H1 (cell line): ENCODE data around the gene C14orf132. TPM values are rescaled to one million over a fixed set of nuclear protein-coding genes. Genes with fewer than 3 reads are reported as not detected.

ENCODE experiments used
- CTCF ChIA-PET: fragments of 300-600 bp; sonication (Branson Sonifier 250); formaldehyde crosslinking; loops from one replicate; lab custom pipeline; 2021; ENCODE audit not compliant: partially characterized antibody; lab: Charles Lee
- POLR2A ChIA-PET: fragments of 300-600 bp; sonication (Branson Sonifier 250); formaldehyde crosslinking; loops from one replicate; lab custom pipeline; 2021; ENCODE audit warnings: inconsistent platforms; ENCODE audit not compliant: partially characterized antibody; lab: Charles Lee
- DNase-seq, 2 experiments: peaks; one replicate each; pipeline versions ENCODE4 v3.0.0 to v3.0.0-alpha.2; 2010 to 2022; ENCODE audit warnings: low spot score in 2 of 2, low read depth in 1 of 2, mixed read lengths in 1 of 2
- FAIRE-seq: peaks from 2 replicates; lab custom pipeline; 2011; peaks lifted over from hg19 to GRCh38; lab: Jason Lieb, UNC
- H2AFZ ChIP-seq: 2 replicates; pipeline ENCODE4 v1.8.1; 2012; ENCODE audit warnings: low read length, inconsistent platforms
- H2AK5ac ChIP-seq: 2 replicates; pipeline ENCODE4 v1.6.1; 2013; ENCODE audit warnings: low read depth, low read length
- H2BK120ac ChIP-seq: replicated peaks from 2 replicates; pipeline ENCODE3; 2013; ENCODE audit warnings: low read depth, low read length, inconsistent platforms
- H2BK12ac ChIP-seq: 2 replicates; pipeline ENCODE4 v1.6.1; 2013; ENCODE audit warnings: low read depth, low read length
- H2BK15ac ChIP-seq: 2 replicates; pipeline ENCODE4 v1.6.1; 2013; ENCODE audit warnings: low read length
- H2BK20ac ChIP-seq: 2 replicates; pipeline ENCODE4 v1.6.1; 2013; ENCODE audit warnings: low read length
- H2BK5ac ChIP-seq: 2 replicates; pipeline ENCODE4 v1.6.1; 2013; ENCODE audit warnings: low read depth, low read length
- H3K14ac ChIP-seq: 2 replicates; pipeline ENCODE4 v1.6.1; 2013; ENCODE audit warnings: inconsistent platforms; ENCODE audit not compliant: insufficient read length
- H3K18ac ChIP-seq: 2 replicates; pipeline ENCODE4 v1.6.1; 2013; ENCODE audit warnings: low read length; ENCODE audit errors: extremely low read depth
- H3K23ac ChIP-seq: 2 replicates; pipeline ENCODE4 v1.6.1; 2013; ENCODE audit warnings: inconsistent platforms; ENCODE audit not compliant: insufficient read length
- H3K23me2 ChIP-seq: 2 replicates; pipeline ENCODE4 v1.6.1; 2013; ENCODE audit warnings: low read depth, low read length
- H3K27ac ChIP-seq: 2 replicates; pipeline ENCODE4 v1.6.1; 2011; ENCODE audit warnings: low read depth, low read length, inconsistent platforms
- H3K27me3 ChIP-seq, 4 experiments: replicated peaks in 1 of 4; 1 replicate in 1 of 4; 2 replicates in 3 of 4; pipeline versions ENCODE4 v1.6.1 to v1.8.1; 2011 to 2013; ENCODE audit warnings: low read length in 3 of 4, mild to moderate bottlenecking in 3 of 4, inconsistent platforms in 2 of 4, mixed read lengths in 2 of 4, moderate library complexity in 1 of 4; ENCODE audit not compliant: control insufficient read depth in 3 of 4, insufficient read depth in 3 of 4; ENCODE audit errors: extremely low read depth in 1 of 4
- H3K36me3 ChIP-seq, 4 experiments: 2 replicates each; pipeline versions ENCODE4 v1.6.1 to v1.8.1; 2011 to 2013; ENCODE audit warnings: mild to moderate bottlenecking in 4 of 4, low read length in 3 of 4, moderate library complexity in 2 of 4, control low read depth in 1 of 4, inconsistent platforms in 1 of 4; ENCODE audit not compliant: insufficient read depth in 4 of 4, control insufficient read depth in 2 of 4
- H3K4ac ChIP-seq: replicated peaks from 2 replicates; pipeline ENCODE3; 2013; ENCODE audit warnings: low read length, low read depth, mixed read lengths, inconsistent platforms; ENCODE audit not compliant: insufficient read length
- H3K4me1 ChIP-seq, 4 experiments: replicated peaks in 1 of 4; 1 replicate in 1 of 4; 2 replicates in 3 of 4; pipeline versions ENCODE4 v1.6.1 to v1.8.1; 2011 to 2013; ENCODE audit warnings: low read length in 3 of 4, inconsistent platforms in 2 of 4, mixed read lengths in 1 of 4; ENCODE audit not compliant: insufficient read depth in 4 of 4, control insufficient read depth in 3 of 4
- H3K4me2 ChIP-seq, 2 experiments: 2 replicates each; pipeline versions ENCODE4 v1.6.1 to v1.8.1; 2011 to 2013; ENCODE audit warnings: low read depth in 2 of 2, low read length in 2 of 2, control low read depth in 1 of 2, inconsistent platforms in 1 of 2, mild to moderate bottlenecking in 1 of 2; ENCODE audit not compliant: insufficient read depth in 1 of 2
- H3K4me3 ChIP-seq, 4 experiments: fragments of 200-600, 300-600 bp in 1 of 4; sonication (generic), shearing (Covaris generic), sonication (Bioruptor Twin) in 1 of 4; 2 replicates each; pipeline versions ENCODE4 v1.5.1 to v1.8.1; 2011 to 2016; ENCODE audit warnings: low read length in 4 of 4, low read depth in 3 of 4, control low read depth in 2 of 4, inconsistent platforms in 2 of 4, mild to moderate bottlenecking in 2 of 4, mixed read lengths in 1 of 4, moderate library complexity in 1 of 4; ENCODE audit not compliant: insufficient read depth in 2 of 4; ENCODE audit errors: extremely low read depth in 1 of 4
- H3K56ac ChIP-seq: replicated peaks from 2 replicates; pipeline ENCODE3; 2013; ENCODE audit warnings: low read depth, mild to moderate bottlenecking, mixed read lengths, low read length, inconsistent platforms; ENCODE audit not compliant: insufficient read length
- H3K79me1 ChIP-seq: 2 replicates; pipeline ENCODE4 v1.6.1; 2013; ENCODE audit warnings: low read depth, low read length, control low read depth
- H3K79me2 ChIP-seq, 2 experiments: 2 replicates each; pipeline versions ENCODE4 v1.6.1 to v1.8.1; 2012 to 2013; ENCODE audit warnings: low read length in 2 of 2, mild to moderate bottlenecking in 2 of 2, inconsistent platforms in 1 of 2; ENCODE audit not compliant: insufficient read depth in 2 of 2, control insufficient read depth in 1 of 2
- H3K9ac ChIP-seq, 4 experiments: replicated peaks in 1 of 4; 1 replicate in 1 of 4; 2 replicates in 3 of 4; pipeline versions ENCODE4 v1.6.1 to v1.8.1; 2011 to 2013; ENCODE audit warnings: low read depth in 3 of 4, low read length in 3 of 4, control low read depth in 2 of 4, mild to moderate bottlenecking in 2 of 4, moderate library complexity in 2 of 4, inconsistent platforms in 1 of 4; ENCODE audit errors: extremely low read depth in 1 of 4
- H3K9me3 ChIP-seq, 2 experiments: 2 replicates each; pipeline versions ENCODE4 v1.6.1 to v1.8.1; 2012 to 2013; ENCODE audit warnings: mild to moderate bottlenecking in 2 of 2, moderate library complexity in 2 of 2, control low read depth in 1 of 2, inconsistent platforms in 1 of 2, low read depth in 1 of 2, low read length in 1 of 2, mixed read lengths in 1 of 2; ENCODE audit not compliant: insufficient read depth in 2 of 2
- H4K20me1 ChIP-seq, 2 experiments: replicated peaks in 1 of 2; 2 replicates each; pipeline versions ENCODE3 to v1.8.1; 2011 to 2013; ENCODE audit warnings: inconsistent platforms in 2 of 2, low read length in 2 of 2, mild to moderate bottlenecking in 1 of 2; ENCODE audit not compliant: insufficient read depth in 2 of 2, control insufficient read depth in 1 of 2
- H4K5ac ChIP-seq: 2 replicates; pipeline ENCODE4 v1.6.1; 2013; ENCODE audit warnings: low read length, low read depth, mixed read lengths, inconsistent platforms; ENCODE audit not compliant: insufficient read length
- H4K8ac ChIP-seq: 2 replicates; pipeline ENCODE4 v1.8.0; 2013; ENCODE audit warnings: mild to moderate bottlenecking, moderate library complexity, low read length, inconsistent platforms; ENCODE audit not compliant: insufficient read depth; ENCODE audit errors: extremely low read depth
- H4K91ac ChIP-seq: replicated peaks from 2 replicates; pipeline ENCODE3; 2013; ENCODE audit warnings: low read length, mixed read lengths, inconsistent platforms; ENCODE audit not compliant: insufficient read length
- BRCA1 ChIP-seq: IDR thresholded peaks from 2 replicates; pipeline ENCODE4 v1.6.1; 2012; ENCODE audit warnings: low read depth, low read length, improper control_type of control experiment
- CTBP2 ChIP-seq: IDR thresholded peaks from 2 replicates; pipeline ENCODE4 v1.7.0; 2011; ENCODE audit warnings: borderline replicate concordance, mild to moderate bottlenecking, moderate library complexity, mixed read lengths, low read length; ENCODE audit not compliant: insufficient read depth, insufficient read length
- FOSL1 ChIP-seq: IDR thresholded peaks from 2 replicates; pipeline ENCODE4 v1.6.1; 2011; ENCODE audit warnings: mild to moderate bottlenecking, low read depth, low read length, moderate library complexity; ENCODE audit not compliant: insufficient read depth
- RXRA ChIP-seq: IDR thresholded peaks from 2 replicates; pipeline ENCODE4 v1.6.1; 2011; ENCODE audit warnings: low read depth, mild to moderate bottlenecking, low read length, moderate library complexity; ENCODE audit not compliant: insufficient read depth
- TEAD4 ChIP-seq: IDR thresholded peaks from 2 replicates; pipeline ENCODE4 v1.6.1; 2012; ENCODE audit warnings: low read depth, low read length, inconsistent platforms, mixed read lengths
- WGBS, 2 experiments: shearing (Covaris generic) in 1 of 2; methylation state at CpG; one replicate each; pipeline versions ENCODE4 v1.1.6 to v1.1.7; 2013 to 2015; ENCODE audit warnings: low lambda C conversion rate in 2 of 2, mixed read lengths in 2 of 2, inconsistent platforms in 1 of 2, low coverage in 1 of 2, missing lambda C conversion rate in 1 of 2; ENCODE audit not compliant: insufficient replicate concordance in 2 of 2, insufficient coverage in 1 of 2, insufficient read length in 1 of 2; ENCODE audit errors: extremely low coverage in 1 of 2, missing lambda C conversion rate in 1 of 2; 5-methylcytosine and 5-hydroxymethylcytosine counted together
- polyA plus RNA-seq, 7 experiments: library from polyadenylated mRNA; depleted of rRNA in 3 of 7; stranded (reverse) in 5 of 7; unstranded in 2 of 7; fragments of >200 nt in 5 of 7; fragments of 200-250 nt in 2 of 7; gene quantifications; 1 replicate in 5 of 7; 2 replicates in 1 of 7; 4 replicates in 1 of 7; pipeline versions ENCODE4 v1.2.1 to v1.2.3, GENCODE V29; 2011 to 2013; ENCODE audit warnings: missing spikeins in 2 of 7, mixed read lengths in 2 of 7
- total RNA-seq: library from RNA; stranded (reverse); fragmentation: NEBNext Ultra II Directional; extraction: Animal tissue kit (Norgen Biotek cat#: 25700); gene quantifications from 2 replicates; pipeline ENCODE4 v1.2.1, GENCODE V29; 2021

The C14orf132 gene
- total and polyA plus RNA-seq, 2 of the 8 experiments (the other 6 are each of a cell fraction or from before 2014, with no cell fraction given) = 11.7 to 32.5 TPM

- FAIRE-seq = no peak
- Histone ChIP-seq H3K9ac (no peak overlapping the region), H2BK15ac (no peak overlapping the region), H3K79me2 (peaks cover 0 to 14% of the 10 kb centered on the region in 2 experiments; a peak in 2 of 4 replicates), H2BK5ac (no peak overlapping the region), H2AFZ (no peak overlapping the region), H3K14ac (no peak overlapping the region), H3K79me1 (no peaks in the 10 kb centered on the region), H3K4me1 (peaks cover 0 to 4% (median 1%) of the 10 kb centered on the region in 4 experiments; a peak in 2 of 7 replicates), H4K5ac (no peak overlapping the region), H3K4ac (no peak overlapping the region), H3K27ac (no peak overlapping the region), H3K9me3 (0 out of 4 replicates have a peak, but pooled peaks cover 0 to 3% of the 10 kb centered on the region in 2 experiments), H3K27me3 (no peaks in the 10 kb centered on the region), H2BK120ac (no peak overlapping the region), H4K20me1 (peaks cover 6 to 11% of the 10 kb centered on the region in 2 experiments), H4K8ac (no peak overlapping the region), H2AK5ac (no peak overlapping the region), H3K23me2 (no peaks in the 10 kb centered on the region), H3K36me3 (no peaks in the 10 kb centered on the region; a peak in 1 of 8 replicates), H3K56ac (no peak overlapping the region), H2BK12ac (no peak overlapping the region), H3K4me2 (no peak overlapping the region), H3K23ac (no peak overlapping the region), H4K91ac (no peak overlapping the region), H3K18ac (no peak overlapping the region), H3K4me3 (no peak overlapping the region), H2BK20ac (no peak overlapping the region)
- TF ChIP-seq FOSL1 (no peak), RXRA (no peak), TEAD4 (no peak), BRCA1 (no peak), CTBP2 (no peak)
- no peak for DNase-seq
- WGBS, 2 experiments = 91% methylated on average over 4 of the region's 4 CpGs; no CpG with 5 or more reads in 1 of the 2 experiments
- ChIA-PET CTCF (interaction anchor here (0.9 to 2.5 kb wide), 9 partner anchors 10 to 491 kb away, joined by 3 to 15 read pairs (median 6); no protein-coding TSS in a partner anchor), POLR2A (interaction anchor here (2.1 kb wide), 1 partner anchor 11 kb away, joined by 9 read pairs; the partner anchor contains the start of gene C14orf132)
Measured at GRCh38 chr14:96050482-96050881, 11.3 kb downstream of the C14orf132 start.
